HCT116 (cell line): ENCODE measurements around the gene CDCP1. TPM values are rescaled to one million over a fixed set of nuclear protein-coding genes. Genes with fewer than 3 reads are reported as not detected.

Source experiments
- ATAC-seq: fragments of 200-7000 bp; cut with Tn5 transposase; 2 replicates; pipeline ENCODE4 v1.9.1; 2020; ENCODE audit warnings: mild to moderate bottlenecking, moderate library complexity
- BruUV-seq: library from RNA; stranded (reverse); fragments of 400-500 nt; replicated peaks from 2 replicates; lab custom pipeline; 2021; lab: Mats Ljungman, UMichigan
- CTCF ChIA-PET: fragments of 300-600 bp; sonication (Branson Sonifier 250); formaldehyde crosslinking; loops from one replicate; lab custom pipeline; 2021; ENCODE audit warnings: antibody characterized with exemption; lab: Charles Lee
- POLR2A ChIA-PET: fragments of 300-600, 350-600 bp; sonication (Branson Sonifier 250); formaldehyde crosslinking; loops from one replicate; lab custom pipeline; 2021; ENCODE audit warnings: antibody characterized with exemption; lab: Charles Lee
- RAD21 ChIA-PET, 2 experiments: fragments of 300-600 bp; sonication (Branson Sonifier 250); formaldehyde crosslinking; loops; one replicate each; lab custom pipeline; 2023; ENCODE audit warnings: low total read pairs in 2 of 2; ENCODE audit not compliant: uncharacterized antibody in 2 of 2, unreplicated experiment in 2 of 2, low non-redundant PET in 1 of 2; lab: Charles Lee
- DNase-seq: peaks from one replicate; pipeline ENCODE4 v3.0.0-alpha.2; 2010; ENCODE audit warnings: low read depth, low spot score
- H2AFZ ChIP-seq: fragments of 200-600 bp; shearing (Covaris generic), sonication (generic); 2 replicates; pipeline ENCODE4 v1.6.1; 2017; ENCODE audit warnings: low read depth, mixed run types, mixed read lengths, antibody characterized with exemption, low read length; ENCODE audit not compliant: poor library complexity, severe bottlenecking
- H3K27ac ChIP-seq: 2 replicates; pipeline ENCODE4 v1.5.1; 2012; ENCODE audit warnings: low read depth, low read length
- H3K27me3 ChIP-seq: fragments of 200-600 bp; sonication (generic); 2 replicates; pipeline ENCODE4 v1.6.1; 2016; ENCODE audit warnings: mixed run types, low read length, mixed read lengths; ENCODE audit not compliant: insufficient read depth
- H3K36me3 ChIP-seq, 2 experiments: fragments of 200-500 bp in 1 of 2; fragments of 200-600 bp in 1 of 2; sonication (Bioruptor generic) in 1 of 2; sonication (generic) in 1 of 2; 2 replicates each; pipeline versions ENCODE4 v1.5.1 to v1.6.1; 2014 to 2016; ENCODE audit warnings: low read length in 2 of 2, inconsistent platforms in 1 of 2, mixed read lengths in 1 of 2, mixed run types in 1 of 2; ENCODE audit not compliant: insufficient read depth in 2 of 2, control insufficient read depth in 1 of 2
- H3K4me1 ChIP-seq, 2 experiments: fragments of 200-600 bp in 1 of 2; sonication (generic) in 1 of 2; 2 replicates each; pipeline versions ENCODE4 v1.5.1 to v1.6.1; 2012 to 2017; ENCODE audit warnings: low read length in 2 of 2, inconsistent platforms in 1 of 2, mild to moderate bottlenecking in 1 of 2, mixed read lengths in 1 of 2, mixed run types in 1 of 2, moderate library complexity in 1 of 2; ENCODE audit not compliant: insufficient read depth in 2 of 2, control insufficient read depth in 1 of 2
- H3K4me2 ChIP-seq: fragments of 200-600 bp; sonication (generic); 2 replicates; pipeline ENCODE4 v1.6.1; 2017; ENCODE audit warnings: mixed run types, low read length, mixed read lengths
- H3K4me3 ChIP-seq, 2 experiments: fragments of 200-600 bp in 1 of 2; sonication (generic) in 1 of 2; replicated peaks in 1 of 2; 2 replicates each; pipeline ENCODE4 v1.5.1; 2011 to 2016; ENCODE audit warnings: low read length in 2 of 2, control low read depth in 1 of 2, low read depth in 1 of 2, mild to moderate bottlenecking in 1 of 2, mixed read lengths in 1 of 2, mixed run types in 1 of 2
- H3K79me2 ChIP-seq: fragments of 200-600 bp; sonication (generic); 2 replicates; pipeline ENCODE4 v1.6.1; 2017; ENCODE audit warnings: mild to moderate bottlenecking, mixed run types, low read length, moderate library complexity, mixed read lengths; ENCODE audit not compliant: insufficient read depth
- H3K9ac ChIP-seq: fragments of 200-600 bp; sonication (generic); 2 replicates; pipeline ENCODE4 v1.6.1; 2016; ENCODE audit warnings: low read length, mixed read lengths
- H3K9me2 ChIP-seq: fragments of 200-600 bp; sonication (generic), shearing (Covaris generic); 2 replicates; pipeline ENCODE4 v1.6.1; 2017; ENCODE audit warnings: mixed run types, mild to moderate bottlenecking, moderate library complexity; ENCODE audit not compliant: insufficient read depth
- H3K9me3 ChIP-seq, 2 experiments: fragments of 200-500 bp in 1 of 2; fragments of 200-600 bp in 1 of 2; sonication (Bioruptor generic) in 1 of 2; sonication (generic) in 1 of 2; 2 replicates each; pipeline ENCODE4 v1.6.1; 2014 to 2017; ENCODE audit warnings: low read length in 2 of 2, mixed read lengths in 2 of 2, inconsistent platforms in 1 of 2, low read depth in 1 of 2, mild to moderate bottlenecking in 1 of 2, mixed run types in 1 of 2, moderate library complexity in 1 of 2; ENCODE audit not compliant: control insufficient read depth in 1 of 2, insufficient read depth in 1 of 2
- H4K20me1 ChIP-seq: fragments of 200-600 bp; sonication (generic), shearing (Covaris generic); 2 replicates; pipeline ENCODE4 v1.6.1; 2017; ENCODE audit warnings: mixed run types, mild to moderate bottlenecking, moderate library complexity; ENCODE audit not compliant: insufficient read depth
- ATF3 ChIP-seq: IDR thresholded peaks from 2 replicates; pipeline ENCODE4 v1.6.1; 2012
- CEBPB ChIP-seq: IDR thresholded peaks from 2 replicates; pipeline ENCODE4 v1.6.1; 2012; ENCODE audit warnings: low read depth
- EZH2 ChIP-seq: fragments of 200-600 bp; sonication (generic); IDR thresholded peaks from 2 replicates; pipeline ENCODE4 v1.6.1; 2017; ENCODE audit warnings: antibody characterized with exemption, mixed run types
- FOSL1 ChIP-seq: IDR thresholded peaks from 2 replicates; pipeline ENCODE4 v1.6.1; 2012; ENCODE audit warnings: low read depth
- JUND ChIP-seq: IDR thresholded peaks from 2 replicates; pipeline ENCODE4 v1.6.1; 2012
- POLR2A ChIP-seq: IDR thresholded peaks from 2 replicates; pipeline ENCODE4 v1.7.0; 2011; ENCODE audit warnings: borderline replicate concordance; ENCODE audit not compliant: insufficient read depth, insufficient read length; ENCODE audit errors: extremely low read depth
- POLR2AphosphoS5 ChIP-seq: IDR thresholded peaks from 2 replicates; pipeline ENCODE4 v1.6.1; 2011; ENCODE audit warnings: mild to moderate bottlenecking, low read depth, low read length, moderate library complexity
- RAD21 ChIP-seq: IDR thresholded peaks from 2 replicates; pipeline ENCODE4 v1.6.1; 2012; ENCODE audit warnings: low read depth, mild to moderate bottlenecking
- SIN3A ChIP-seq: IDR thresholded peaks from 2 replicates; pipeline ENCODE4 v1.6.1; 2012; ENCODE audit warnings: low read depth
- TCF7L2 ChIP-seq: IDR thresholded peaks from 2 replicates; pipeline ENCODE4 v1.7.0; 2011; ENCODE audit warnings: borderline replicate concordance, inconsistent platforms; ENCODE audit not compliant: insufficient read depth, insufficient read length; ENCODE audit errors: extremely low read depth
- ZFX ChIP-seq: fragments of 450-650 bp; IDR thresholded peaks from 2 replicates; pipeline ENCODE4 v1.6.1; 2017
- ZNF274 ChIP-seq: fragments of 200-500 bp; sonication (Bioruptor generic); IDR thresholded peaks from 2 replicates; pipeline ENCODE4 v1.6.1; 2014; ENCODE audit warnings: mild to moderate bottlenecking, low read depth, low read length, inconsistent platforms
- intact Hi-C: fragments of 100-400 bp; cut with micrococcal nuclease; formaldehyde crosslinking; loops from 2 replicates; pipeline ENCODE4 v1.10.0; 2022
- total RNA-seq: library from RNA; stranded (reverse); gene quantifications from one replicate; pipeline ENCODE4 v1.2.1, GENCODE V29; 2021; ENCODE audit not compliant: unreplicated experiment
- TF ChIP-seq, protein P1 (sequence below): IDR thresholded peaks from 2 replicates; pipeline ENCODE4 v1.6.1; 2011; ENCODE audit warnings: mild to moderate bottlenecking, low read length, moderate library complexity; ENCODE audit not compliant: insufficient replicate concordance; ENCODE audit errors: extremely low read depth
- TF ChIP-seq, protein P2 (sequence below): IDR thresholded peaks from 2 replicates; pipeline ENCODE4 v1.6.1; 2012; ENCODE audit warnings: low read depth

Gene CDCP1
- total RNA-seq, 1 experiment from 2014 or later, result 196 TPM

DNA sequence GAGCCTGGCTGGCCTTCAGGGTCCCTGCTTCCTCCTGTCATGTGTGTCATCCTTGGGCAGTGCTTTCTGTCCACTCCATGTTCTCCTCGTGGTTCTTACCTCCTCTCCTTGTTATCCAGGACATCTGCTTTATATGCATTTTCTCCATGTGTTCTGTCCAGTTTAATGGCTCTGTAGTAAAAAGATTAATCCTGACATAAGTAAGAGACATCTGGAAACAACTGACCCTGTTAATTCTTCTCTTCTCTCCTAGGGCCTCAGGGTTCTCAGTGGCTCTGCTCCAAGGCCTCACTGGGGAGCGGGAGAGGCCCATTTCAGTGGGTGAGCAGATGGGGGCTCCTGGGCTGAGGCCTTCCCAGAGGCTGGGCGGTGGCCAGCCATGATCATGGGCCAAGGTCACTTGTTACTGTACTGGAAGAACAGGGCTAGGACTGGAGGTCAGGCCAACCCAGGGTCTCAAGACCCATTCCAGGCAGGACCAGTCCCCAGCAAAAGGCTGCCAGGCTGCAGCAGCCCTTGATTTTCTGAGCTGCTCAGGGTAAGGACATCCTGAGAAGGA is 20.2 kb upstream of the CDCP1 start:
- RAD21 ChIA-PET, result no interaction called here
- no peaks in the 10 kb centered on the region for H3K27me3 ChIP-seq
- H2AFZ ChIP-seq, result no peak overlapping the region
- peak overlapping the region; percentile 86 for H3K27ac ChIP-seq
- no peaks in the 10 kb centered on the region for H3K9me2 ChIP-seq
- DNase-seq (no peak), ATAC-seq (no peak)
- H3K4me3 ChIP-seq, result no peak overlapping the region
- H3K4me2 ChIP-seq, result peak overlapping the region; percentile 77
- TF ChIP-seq FOSL1 (no peak), ATF3 (no peak), SIN3A (no peak), CEBPB (no peak), ZFX (no peak), RAD21 (no peak)
- POLR2A ChIA-PET, result interaction anchor here (0.6 to 2.1 kb wide), 5 partner anchors 12 to 44 kb away, joined by 3 to 7 read pairs (median 3); no protein-coding TSS in a partner anchor
- intact Hi-C loops, result no loop called here
- BruUV-seq, result no TSS peak
- H3K79me2 ChIP-seq, result no peaks in the 10 kb centered on the region
- H3K36me3 ChIP-seq, result no peaks in the 10 kb centered on the region
- H3K9ac ChIP-seq, result peak overlapping the region; percentile 59
- peaks cover 35 to 53% of the 10 kb centered on the region in 2 experiments for H3K4me1 ChIP-seq
- no peaks in the 10 kb centered on the region for H3K9me3 ChIP-seq
- no peaks in the 10 kb centered on the region for H4K20me1 ChIP-seq
- CTCF ChIA-PET, result no interaction called here

DNA sequence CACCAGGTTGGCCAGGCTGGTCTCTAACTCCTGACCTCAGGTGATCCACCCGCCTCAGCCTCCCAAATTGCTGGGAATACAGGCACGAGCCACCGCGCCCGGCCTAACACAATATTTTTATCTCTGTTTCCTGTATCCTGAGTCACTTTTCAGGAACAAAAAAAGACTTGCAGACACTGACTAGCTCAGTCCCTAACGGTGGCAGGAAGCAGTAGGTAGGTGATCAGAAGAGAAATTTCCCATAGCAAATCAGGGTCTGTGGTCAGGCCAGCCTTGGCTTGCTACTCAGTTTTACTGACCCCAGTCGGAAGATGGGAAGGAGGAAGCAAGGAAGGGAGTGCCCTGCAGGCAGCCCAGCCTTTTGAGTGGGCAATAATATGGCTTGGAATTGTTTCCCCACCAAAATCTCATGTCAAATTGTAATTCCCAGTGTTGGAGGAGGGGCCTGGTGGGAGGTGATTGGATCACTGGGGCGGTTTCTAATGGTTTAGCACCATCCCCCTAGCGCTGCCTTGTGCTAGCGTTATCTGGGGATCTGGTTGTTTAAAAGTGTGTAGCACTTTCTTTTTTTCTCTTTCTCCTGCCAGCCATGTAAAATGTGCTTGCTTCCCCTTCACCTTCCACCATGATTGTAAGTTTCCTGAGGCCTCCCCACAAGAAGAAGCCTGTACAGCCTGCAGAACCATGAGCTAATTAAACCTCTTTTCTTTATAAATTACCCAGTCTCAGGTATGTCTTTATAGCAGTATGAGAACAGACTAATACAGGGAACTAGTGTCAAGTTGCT is 19.5 kb upstream of the CDCP1 start:
- no peak overlapping the region for H3K9ac ChIP-seq
- TF ChIP-seq POLR2AphosphoS5 (no peak), EZH2 (no peak), POLR2A (no peak), JUND (no peak), ZNF274 (no peak), TCF7L2 (no peak), RAD21 (no peak)
- TF ChIP-seq, protein P1, sequence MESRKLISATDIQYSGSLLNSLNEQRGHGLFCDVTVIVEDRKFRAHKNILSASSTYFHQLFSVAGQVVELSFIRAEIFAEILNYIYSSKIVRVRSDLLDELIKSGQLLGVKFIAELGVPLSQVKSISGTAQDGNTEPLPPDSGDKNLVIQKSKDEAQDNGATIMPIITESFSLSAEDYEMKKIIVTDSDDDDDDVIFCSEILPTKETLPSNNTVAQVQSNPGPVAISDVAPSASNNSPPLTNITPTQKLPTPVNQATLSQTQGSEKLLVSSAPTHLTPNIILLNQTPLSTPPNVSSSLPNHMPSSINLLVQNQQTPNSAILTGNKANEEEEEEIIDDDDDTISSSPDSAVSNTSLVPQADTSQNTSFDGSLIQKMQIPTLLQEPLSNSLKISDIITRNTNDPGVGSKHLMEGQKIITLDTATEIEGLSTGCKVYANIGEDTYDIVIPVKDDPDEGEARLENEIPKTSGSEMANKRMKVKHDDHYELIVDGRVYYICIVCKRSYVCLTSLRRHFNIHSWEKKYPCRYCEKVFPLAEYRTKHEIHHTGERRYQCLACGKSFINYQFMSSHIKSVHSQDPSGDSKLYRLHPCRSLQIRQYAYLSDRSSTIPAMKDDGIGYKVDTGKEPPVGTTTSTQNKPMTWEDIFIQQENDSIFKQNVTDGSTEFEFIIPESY, result no peak
- TF ChIP-seq, protein P2, sequence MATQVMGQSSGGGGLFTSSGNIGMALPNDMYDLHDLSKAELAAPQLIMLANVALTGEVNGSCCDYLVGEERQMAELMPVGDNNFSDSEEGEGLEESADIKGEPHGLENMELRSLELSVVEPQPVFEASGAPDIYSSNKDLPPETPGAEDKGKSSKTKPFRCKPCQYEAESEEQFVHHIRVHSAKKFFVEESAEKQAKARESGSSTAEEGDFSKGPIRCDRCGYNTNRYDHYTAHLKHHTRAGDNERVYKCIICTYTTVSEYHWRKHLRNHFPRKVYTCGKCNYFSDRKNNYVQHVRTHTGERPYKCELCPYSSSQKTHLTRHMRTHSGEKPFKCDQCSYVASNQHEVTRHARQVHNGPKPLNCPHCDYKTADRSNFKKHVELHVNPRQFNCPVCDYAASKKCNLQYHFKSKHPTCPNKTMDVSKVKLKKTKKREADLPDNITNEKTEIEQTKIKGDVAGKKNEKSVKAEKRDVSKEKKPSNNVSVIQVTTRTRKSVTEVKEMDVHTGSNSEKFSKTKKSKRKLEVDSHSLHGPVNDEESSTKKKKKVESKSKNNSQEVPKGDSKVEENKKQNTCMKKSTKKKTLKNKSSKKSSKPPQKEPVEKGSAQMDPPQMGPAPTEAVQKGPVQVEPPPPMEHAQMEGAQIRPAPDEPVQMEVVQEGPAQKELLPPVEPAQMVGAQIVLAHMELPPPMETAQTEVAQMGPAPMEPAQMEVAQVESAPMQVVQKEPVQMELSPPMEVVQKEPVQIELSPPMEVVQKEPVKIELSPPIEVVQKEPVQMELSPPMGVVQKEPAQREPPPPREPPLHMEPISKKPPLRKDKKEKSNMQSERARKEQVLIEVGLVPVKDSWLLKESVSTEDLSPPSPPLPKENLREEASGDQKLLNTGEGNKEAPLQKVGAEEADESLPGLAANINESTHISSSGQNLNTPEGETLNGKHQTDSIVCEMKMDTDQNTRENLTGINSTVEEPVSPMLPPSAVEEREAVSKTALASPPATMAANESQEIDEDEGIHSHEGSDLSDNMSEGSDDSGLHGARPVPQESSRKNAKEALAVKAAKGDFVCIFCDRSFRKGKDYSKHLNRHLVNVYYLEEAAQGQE, result no peak

More for the DNA sequence above, 19.5 kb upstream of the CDCP1 start:
- H3K9me3 ChIP-seq, result no peaks in the 10 kb centered on the region
- no peak for DNase-seq
- no peaks in the 10 kb centered on the region for H3K27me3 ChIP-seq
- no peaks in the 10 kb centered on the region for H3K79me2 ChIP-seq
- no peaks in the 10 kb centered on the region for H4K20me1 ChIP-seq
- H3K27ac ChIP-seq, result peak overlapping the region; percentile 86
- ChIA-PET CTCF (no interaction called here), POLR2A (no interaction called here), RAD21 (no interaction called here)
- H2AFZ ChIP-seq, result no peak overlapping the region
- no peak overlapping the region for H3K4me2 ChIP-seq
- H3K36me3 ChIP-seq, result no peaks in the 10 kb centered on the region
- H3K9me2 ChIP-seq, result no peaks in the 10 kb centered on the region
- intact Hi-C loops, result no loop called here
- H3K4me1 ChIP-seq, result peaks cover 35 to 51% of the 10 kb centered on the region in 2 experiments
- H3K4me3 ChIP-seq, result no peak overlapping the region
- no peak for ATAC-seq
- no TSS peak for BruUV-seq
